Activated T-cell treated with anti-CD3 and anti-CD28 coated beads, Interleukin-2, amount 50 U/mL, for 72 hours (primary cell): ENCODE data around the gene TMC3. TPM values are rescaled to one million over a fixed set of nuclear protein-coding genes. Genes with fewer than 3 reads are reported as not detected.

Source experiments
- ATAC-seq, 2 donors: fragments of 150-1000 bp; cut with Tn5 transposase; replicated peaks in 1 of 2; 2 replicates each; pipeline ENCODE4 v1.10.0; 2021; ENCODE audit warnings: moderate library complexity in 2 of 2, mild to moderate bottlenecking in 1 of 2
- DNase-seq, 2 donors: peaks; one replicate each; pipeline ENCODE4 v3.0.0; 2021 to 2022; ENCODE audit warnings: mixed read lengths in 1 of 2
- H3K27ac Mint-ChIP-seq: one replicate; pipeline ENCODE4 v1.8.0; 2022; ENCODE audit warnings: mild to moderate bottlenecking, moderate library complexity, mixed read lengths
- H3K27me3 Mint-ChIP-seq: one replicate; pipeline ENCODE4 v1.8.0; 2022; ENCODE audit warnings: low read depth, mixed read lengths
- H3K36me3 Mint-ChIP-seq, 2 donors: one replicate each; pipeline ENCODE4 v1.8.0; 2022; ENCODE audit warnings: mixed read lengths in 2 of 2, mild to moderate bottlenecking in 1 of 2; ENCODE audit not compliant: insufficient read depth in 2 of 2
- H3K4me1 Mint-ChIP-seq: one replicate; pipeline ENCODE4 v1.8.0; 2022; ENCODE audit warnings: low read depth, mixed read lengths
- H3K4me3 Mint-ChIP-seq, 2 donors: one replicate each; pipeline ENCODE4 v1.8.0; 2022; ENCODE audit warnings: mild to moderate bottlenecking in 2 of 2, mixed read lengths in 2 of 2, moderate library complexity in 2 of 2
- H3K9me3 Mint-ChIP-seq, 2 donors: one replicate each; pipeline ENCODE4 v1.8.0; 2022; ENCODE audit warnings: mixed read lengths in 2 of 2
- total RNA-seq, 2 donors: library from RNA; stranded (reverse); gene quantifications; one replicate each; pipeline ENCODE4 v1.2.3, GENCODE V29; 2022

TMC3 gene
- total RNA-seq, 2 donors from 2014 or later = not detected

DNA sequence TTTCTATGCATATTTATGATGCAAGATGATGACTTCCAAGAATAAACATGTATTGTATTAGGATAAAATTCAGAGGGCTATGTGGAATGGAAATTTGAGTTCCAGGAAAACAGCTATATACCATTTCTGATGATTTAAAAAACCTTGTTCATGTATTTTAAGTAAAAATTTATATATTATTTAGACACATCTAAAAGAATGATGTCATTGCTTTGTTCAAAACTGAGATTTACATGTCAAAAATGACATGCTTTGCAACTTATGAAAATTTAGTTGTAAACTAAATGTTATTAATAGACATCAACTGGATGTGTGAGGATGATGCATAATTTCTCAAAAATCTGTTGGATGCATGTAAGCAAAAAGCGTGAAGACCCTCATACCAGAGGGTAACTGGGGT lies 52.3 kb downstream of the TMC3 start:
- ATAC-seq (no peak), DNase-seq (no peak)
- H3K4me3 Mint-ChIP-seq = no peak overlapping the region
- peaks cover 0 to 15% of the 10 kb centered on the region in 2 donors for H3K36me3 Mint-ChIP-seq
- peaks cover 39% of the 10 kb centered on the region for H3K4me1 Mint-ChIP-seq
- H3K27ac Mint-ChIP-seq = no peak overlapping the region
- H3K27me3 Mint-ChIP-seq = no peaks in the 10 kb centered on the region
- H3K9me3 Mint-ChIP-seq = no peaks in the 10 kb centered on the region

GRCh38 chr15:81317642-81318017 lies 56.4 kb downstream of the TMC3 start:
- Mint-ChIP-seq H3K27me3 (no peaks in the 10 kb centered on the region), H3K36me3 (peaks cover 0 to 13% of the 10 kb centered on the region in 2 donors), H3K4me1 (peaks cover 48% of the 10 kb centered on the region), H3K27ac (no peak overlapping the region), H3K9me3 (no peaks in the 10 kb centered on the region), H3K4me3 (no peak overlapping the region)
- ATAC-seq = no peak
- DNase-seq = no peak

GRCh38 chr15:81316267-81316666 lies 57.7 kb downstream of the TMC3 start:
- Mint-ChIP-seq H3K9me3 (no peaks in the 10 kb centered on the region), H3K4me3 (peak overlapping the region in 1 of 2 donors; percentile 31), H3K4me1 (peaks cover 51% of the 10 kb centered on the region), H3K27me3 (no peaks in the 10 kb centered on the region), H3K27ac (peak overlapping the region; percentile 35), H3K36me3 (peaks cover 6 to 13% of the 10 kb centered on the region in 2 donors)
- DNase-seq (no peak), ATAC-seq (no peak)

- peaks cover 6 to 13% of the 10 kb centered on the region in 2 donors for H3K36me3 Mint-ChIP-seq
- peak overlapping the region in 1 of 2 donors; percentile 31 for H3K4me3 Mint-ChIP-seq
- DNase-seq = peak; percentile 57 to 61
- no peaks in the 10 kb centered on the region for H3K9me3 Mint-ChIP-seq
- peak overlapping the region; percentile 35 for H3K27ac Mint-ChIP-seq
- peak; percentile 76 to 89 for ATAC-seq
- peaks cover 55% of the 10 kb centered on the region for H3K4me1 Mint-ChIP-seq
- H3K27me3 Mint-ChIP-seq = no peaks in the 10 kb centered on the region
Observed at GRCh38 chr15:81315452-81316175, 58.4 kb downstream of the TMC3 start.

DNA sequence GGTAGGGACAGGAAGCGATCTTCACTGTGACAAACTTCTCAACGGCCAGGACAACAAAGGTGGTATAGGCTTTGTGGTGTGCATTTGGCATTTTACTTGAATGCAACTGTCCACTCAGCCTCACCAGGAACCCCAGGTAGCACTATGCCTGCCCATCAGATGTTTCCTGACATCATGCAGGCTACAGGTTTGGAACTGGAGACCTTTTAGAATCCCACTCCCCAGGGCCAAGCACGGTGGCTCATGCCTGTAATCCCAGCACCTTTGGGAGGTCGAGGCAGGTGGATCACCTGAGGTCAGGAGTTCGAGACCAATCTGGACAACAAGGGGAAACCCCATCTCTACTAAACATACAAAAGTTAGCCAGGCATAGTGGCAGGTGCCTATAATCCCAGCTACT lies 59.6 kb downstream of the TMC3 start:
- ATAC-seq = no peak
- Mint-ChIP-seq H3K9me3 (no peaks in the 10 kb centered on the region), H3K36me3 (peaks cover 8 to 14% of the 10 kb centered on the region in 2 donors), H3K4me1 (peaks cover 57% of the 10 kb centered on the region), H3K4me3 (no peak overlapping the region), H3K27ac (no peak overlapping the region), H3K27me3 (no peaks in the 10 kb centered on the region)
- no peak for DNase-seq

DNA sequence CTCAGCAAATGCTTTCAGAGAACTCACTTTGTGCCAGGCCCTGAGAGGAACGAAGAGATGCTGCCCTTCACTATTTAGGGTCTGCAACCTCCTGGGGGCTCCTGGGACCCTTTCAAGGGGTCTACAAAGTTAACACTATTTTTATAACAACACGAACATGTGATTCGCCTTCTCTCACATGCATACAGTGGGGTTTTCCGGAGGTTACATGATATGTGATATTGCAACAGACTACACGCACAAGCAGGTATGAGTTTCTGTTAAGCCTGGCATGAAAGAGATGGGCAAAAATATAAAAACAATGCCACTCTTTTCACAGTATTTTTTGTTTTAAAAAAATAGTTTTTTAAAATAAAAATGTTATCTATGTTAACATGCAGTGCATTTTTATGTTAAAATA lies 60.3 kb downstream of the TMC3 start:
- Mint-ChIP-seq H3K4me3 (no peak overlapping the region), H3K4me1 (peaks cover 62% of the 10 kb centered on the region), H3K27me3 (no peaks in the 10 kb centered on the region), H3K9me3 (no peaks in the 10 kb centered on the region), H3K27ac (no peak overlapping the region), H3K36me3 (peaks cover 13 to 20% of the 10 kb centered on the region in 2 donors)
- DNase-seq (no peak), ATAC-seq (no peak)

GRCh38 chr15:81312790-81313543 lies 61.0 kb downstream of the TMC3 start:
- Mint-ChIP-seq H3K4me3 (no peak overlapping the region), H3K27ac (no peak overlapping the region), H3K9me3 (no peaks in the 10 kb centered on the region), H3K36me3 (peaks cover 14 to 16% of the 10 kb centered on the region in 2 donors), H3K4me1 (peaks cover 64% of the 10 kb centered on the region), H3K27me3 (no peaks in the 10 kb centered on the region)
- DNase-seq (no peak), ATAC-seq (no peak)

DNA sequence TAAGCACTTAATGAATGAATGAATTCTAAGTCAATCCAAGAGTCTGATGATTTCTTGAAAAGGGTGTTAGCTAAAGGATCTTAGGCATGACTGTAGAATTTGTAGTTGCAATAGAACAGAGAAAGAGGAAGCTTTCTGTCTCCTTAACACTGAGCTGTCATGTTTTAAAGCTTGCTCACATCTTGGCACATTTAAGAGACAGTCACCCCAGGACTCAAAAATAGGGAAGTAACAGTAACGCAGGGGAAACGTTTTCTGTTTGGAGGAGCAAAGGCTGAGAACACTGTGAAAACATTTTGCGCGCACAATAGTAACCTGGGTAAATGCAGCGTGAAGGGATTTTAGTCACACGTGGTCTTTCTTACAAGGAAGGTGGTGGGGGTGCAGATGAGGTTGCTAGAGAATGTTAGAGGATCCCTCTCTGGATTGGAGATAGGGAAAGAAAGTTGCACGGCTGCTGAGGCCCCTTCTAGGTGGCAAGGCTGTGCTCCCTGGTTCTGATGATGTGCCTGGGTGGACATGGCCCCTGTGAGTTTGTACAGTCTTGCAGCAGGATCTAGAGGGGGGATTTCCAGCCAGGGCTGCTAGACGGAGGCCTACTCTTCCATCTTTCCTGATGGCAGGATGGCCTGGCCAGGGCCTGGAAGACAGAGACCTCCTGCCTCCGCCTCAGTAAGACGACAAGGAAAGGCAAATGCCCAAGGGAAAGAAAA lies 62.1 kb downstream of the TMC3 start:
- Mint-ChIP-seq H3K27ac (no peak overlapping the region), H3K9me3 (no peaks in the 10 kb centered on the region), H3K27me3 (no peaks in the 10 kb centered on the region), H3K36me3 (peaks cover 14 to 18% of the 10 kb centered on the region in 2 donors), H3K4me1 (peaks cover 73% of the 10 kb centered on the region), H3K4me3 (no peak overlapping the region)
- DNase-seq (no peak), ATAC-seq (no peak)

GRCh38 chr15:81310480-81310879 lies 63.5 kb downstream of the TMC3 start:
- no peaks in the 10 kb centered on the region for H3K9me3 Mint-ChIP-seq
- DNase-seq (no peak), ATAC-seq (no peak)
- no peak overlapping the region for H3K4me3 Mint-ChIP-seq
- no peaks in the 10 kb centered on the region for H3K27me3 Mint-ChIP-seq
- no peak overlapping the region for H3K27ac Mint-ChIP-seq
- H3K4me1 Mint-ChIP-seq = peaks cover 75% of the 10 kb centered on the region
- peaks cover 21 to 33% of the 10 kb centered on the region in 2 donors for H3K36me3 Mint-ChIP-seq

GRCh38 chr15:81309647-81310450 lies 64.2 kb downstream of the TMC3 start:
- H3K4me3 Mint-ChIP-seq = no peak overlapping the region
- peaks cover 75% of the 10 kb centered on the region for H3K4me1 Mint-ChIP-seq
- DNase-seq (no peak), ATAC-seq (no peak)
- H3K27me3 Mint-ChIP-seq = no peaks in the 10 kb centered on the region
- no peak overlapping the region for H3K27ac Mint-ChIP-seq
- no peaks in the 10 kb centered on the region for H3K9me3 Mint-ChIP-seq
- peaks cover 21 to 36% of the 10 kb centered on the region in 2 donors for H3K36me3 Mint-ChIP-seq

- Mint-ChIP-seq H3K27me3 (no peaks in the 10 kb centered on the region), H3K4me1 (peaks cover 81% of the 10 kb centered on the region), H3K9me3 (no peaks in the 10 kb centered on the region), H3K36me3 (peaks cover 26 to 51% of the 10 kb centered on the region in 2 donors), H3K27ac (no peak overlapping the region), H3K4me3 (no peak overlapping the region)
- no peak for ATAC-seq
- DNase-seq = no peak
Observed at GRCh38 chr15:81308260-81308659, 65.8 kb downstream of the TMC3 start.

- Mint-ChIP-seq H3K36me3 (peaks cover 34 to 69% of the 10 kb centered on the region in 2 donors), H3K9me3 (no peaks in the 10 kb centered on the region), H3K4me3 (peak overlapping the region; percentile 96 to 98), H3K27ac (peak overlapping the region; percentile 94), H3K27me3 (no peaks in the 10 kb centered on the region), H3K4me1 (peaks cover 94% of the 10 kb centered on the region)
- ATAC-seq (peak in 1 of 2 donors; percentile 20), DNase-seq (no peak)
Observed at GRCh38 chr15:81304226-81304625, 69.8 kb downstream of the TMC3 start.
